ENCODE results near the gene MAP3K4.

Gene MAP3K4

DNA sequence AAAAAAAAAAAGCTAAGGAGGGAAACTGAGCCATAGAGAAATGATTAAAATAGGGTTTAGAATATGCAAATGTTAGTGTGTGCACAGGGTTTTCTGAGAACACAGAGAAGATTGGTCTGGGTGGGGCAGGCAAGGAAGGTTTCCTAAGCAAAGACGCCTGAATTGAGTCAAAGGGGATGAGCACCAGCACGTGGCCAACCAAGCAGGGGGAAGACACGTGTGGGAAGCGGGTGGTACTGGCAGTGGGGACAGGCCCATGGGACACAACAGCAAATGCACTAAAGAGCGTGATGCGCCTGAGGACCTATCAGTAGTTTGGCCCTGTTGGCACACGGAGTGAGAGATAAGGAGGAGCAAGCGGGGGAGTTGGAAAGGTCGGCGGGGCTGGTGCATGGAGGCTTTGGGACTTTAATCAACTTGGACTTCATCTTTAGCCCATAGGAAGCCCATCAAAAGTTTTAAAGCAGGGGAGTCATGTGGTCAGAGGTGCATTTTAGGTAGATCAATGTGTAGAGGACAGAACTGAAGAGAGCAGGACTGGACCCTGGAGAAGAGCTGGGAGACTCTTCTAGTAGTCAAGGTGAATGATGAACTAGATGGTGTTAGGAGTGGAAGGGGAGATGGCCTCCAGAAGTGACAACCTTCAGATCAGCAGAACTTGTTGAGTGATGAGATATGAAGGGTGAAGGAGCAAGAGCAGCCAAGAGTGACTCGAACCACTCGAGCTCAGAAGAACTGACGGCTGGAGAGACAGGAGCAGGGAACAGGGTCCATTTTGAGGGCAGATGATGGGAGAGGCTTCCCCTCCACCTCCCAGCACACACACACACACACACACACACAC is 40.2 kb upstream of the MAP3K4 start:
- no peak for DNase-seq (ENCODE audit: low read depth)
- H3K4me3 ChIP-seq (ENCODE audit: low read depth, low read length): no peak overlapping the region
- TF ChIP-seq, protein P1, sequence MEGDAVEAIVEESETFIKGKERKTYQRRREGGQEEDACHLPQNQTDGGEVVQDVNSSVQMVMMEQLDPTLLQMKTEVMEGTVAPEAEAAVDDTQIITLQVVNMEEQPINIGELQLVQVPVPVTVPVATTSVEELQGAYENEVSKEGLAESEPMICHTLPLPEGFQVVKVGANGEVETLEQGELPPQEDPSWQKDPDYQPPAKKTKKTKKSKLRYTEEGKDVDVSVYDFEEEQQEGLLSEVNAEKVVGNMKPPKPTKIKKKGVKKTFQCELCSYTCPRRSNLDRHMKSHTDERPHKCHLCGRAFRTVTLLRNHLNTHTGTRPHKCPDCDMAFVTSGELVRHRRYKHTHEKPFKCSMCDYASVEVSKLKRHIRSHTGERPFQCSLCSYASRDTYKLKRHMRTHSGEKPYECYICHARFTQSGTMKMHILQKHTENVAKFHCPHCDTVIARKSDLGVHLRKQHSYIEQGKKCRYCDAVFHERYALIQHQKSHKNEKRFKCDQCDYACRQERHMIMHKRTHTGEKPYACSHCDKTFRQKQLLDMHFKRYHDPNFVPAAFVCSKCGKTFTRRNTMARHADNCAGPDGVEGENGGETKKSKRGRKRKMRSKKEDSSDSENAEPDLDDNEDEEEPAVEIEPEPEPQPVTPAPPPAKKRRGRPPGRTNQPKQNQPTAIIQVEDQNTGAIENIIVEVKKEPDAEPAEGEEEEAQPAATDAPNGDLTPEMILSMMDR (IDR thresholded peaks at IDR 0.05; ENCODE audit: insufficient read depth, low read depth, low read length, missing control alignments): no peak

DNA sequence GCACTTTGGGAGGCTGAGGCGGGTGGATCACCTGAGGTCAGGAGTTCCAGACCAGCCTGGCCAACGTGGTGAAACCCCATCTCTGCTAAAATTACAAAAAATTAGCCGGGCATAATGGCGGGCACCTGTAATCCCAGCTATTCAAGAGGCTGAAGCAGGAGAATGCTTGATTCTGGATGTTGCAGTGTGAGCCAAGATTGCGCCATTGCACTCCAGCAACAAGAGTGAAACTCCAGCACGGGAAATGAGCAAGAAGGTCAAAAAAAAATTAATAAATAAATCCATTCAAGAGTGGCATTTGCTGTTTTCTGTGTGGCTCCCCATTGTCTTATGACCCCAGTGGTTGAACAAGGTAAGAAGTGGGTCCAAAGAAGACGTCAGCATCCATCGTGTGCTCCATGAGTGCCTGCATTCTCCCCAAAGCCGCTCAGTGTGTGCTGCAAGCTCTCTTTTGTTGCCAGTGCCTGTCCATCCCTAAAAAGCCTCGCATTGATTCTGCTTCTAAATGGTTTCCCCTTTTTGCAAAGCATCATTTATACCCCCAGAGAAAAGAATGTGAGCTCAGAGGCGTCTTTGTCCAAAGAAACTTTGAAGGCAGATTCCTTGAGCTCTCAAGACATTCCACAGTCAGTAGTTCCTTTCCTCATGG is 38.8 kb upstream of the MAP3K4 start:
- H3K4me3 ChIP-seq (ENCODE audit: low read depth, low read length): no peak overlapping the region
- no peak for DNase-seq (ENCODE audit: low read depth)
- TF ChIP-seq, protein P1 (IDR thresholded peaks at IDR 0.05; ENCODE audit: insufficient read depth, low read depth, low read length, missing control alignments): no peak

DNA sequence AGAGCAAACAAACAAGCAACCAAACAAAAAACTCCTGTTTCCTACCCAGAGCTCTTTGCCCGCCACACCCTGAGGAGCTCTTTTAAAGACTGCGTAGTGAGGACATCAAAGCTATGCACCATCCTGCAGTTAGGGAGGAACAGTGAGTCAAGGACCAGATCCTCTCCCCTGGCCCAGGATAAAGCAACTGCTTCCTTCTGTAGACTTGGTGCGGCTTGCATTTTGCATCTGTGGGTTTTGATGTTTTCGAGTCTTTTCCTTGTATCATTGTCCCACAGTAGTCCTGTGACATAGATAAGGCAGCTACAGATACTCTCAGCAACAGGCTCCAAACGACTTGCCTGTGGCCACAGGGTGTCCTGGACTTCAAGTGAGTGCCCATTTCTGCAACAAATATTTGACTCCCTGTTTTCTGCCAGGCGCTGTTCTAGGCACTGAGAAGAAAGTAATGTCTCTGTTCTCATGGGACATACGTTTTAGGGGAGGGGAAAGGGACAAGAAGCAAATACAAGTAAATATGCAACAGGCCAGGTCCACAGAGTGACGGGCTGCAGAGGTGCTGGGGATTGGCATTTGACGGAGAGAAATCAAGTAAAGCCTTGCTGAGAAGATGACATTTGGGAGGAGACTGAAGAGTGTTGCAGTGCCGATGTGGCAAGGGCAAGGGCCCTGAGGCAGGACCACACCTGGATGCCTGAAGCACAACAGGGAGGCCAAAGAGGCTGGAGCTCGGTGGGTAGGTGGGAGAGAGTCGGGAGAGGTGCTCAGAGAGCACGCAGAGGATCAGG is 35.9 kb upstream of the MAP3K4 start:
- TF ChIP-seq, protein P1 (IDR thresholded peaks at IDR 0.05; ENCODE audit: insufficient read depth, low read depth, low read length, missing control alignments): no peak
- no peak overlapping the region for H3K4me3 ChIP-seq (ENCODE audit: low read depth, low read length)
- DNase-seq (ENCODE audit: low read depth): no peak

DNA sequence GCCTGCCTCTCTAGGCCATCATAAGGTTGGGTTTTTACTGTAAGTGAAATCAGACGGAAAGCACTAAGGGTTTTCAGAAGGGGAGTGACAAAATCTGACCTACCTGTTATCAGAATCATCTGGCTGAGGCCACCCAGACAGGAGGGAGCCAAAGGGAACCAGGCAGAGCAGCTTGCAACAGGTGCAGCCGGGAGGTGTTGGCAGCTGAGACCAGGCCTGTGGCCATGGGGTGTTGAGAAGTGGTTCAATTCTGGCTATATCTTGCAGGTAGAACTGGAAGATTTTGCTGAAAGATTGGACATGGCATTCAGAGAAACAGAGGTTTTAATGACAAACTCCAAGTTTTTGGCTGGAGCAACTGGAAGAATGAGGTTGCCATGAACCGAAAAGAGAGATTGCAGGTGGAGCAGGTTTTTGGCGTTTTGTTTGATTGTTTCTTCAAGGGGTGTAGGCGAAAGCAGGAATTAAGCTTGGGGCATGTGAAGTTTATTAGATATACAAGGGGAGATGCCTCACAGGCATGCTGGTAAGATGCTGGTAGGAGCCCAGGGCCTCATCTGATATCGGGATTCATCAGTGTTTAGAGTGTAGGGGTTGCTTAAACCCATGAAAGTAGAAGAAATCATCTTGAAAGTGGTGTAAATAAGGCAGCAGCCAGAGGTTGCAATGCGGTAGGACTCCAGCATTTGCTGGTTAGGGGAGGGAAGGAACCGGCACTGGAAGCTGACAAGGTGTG is 35.1 kb upstream of the MAP3K4 start:
- DNase-seq (ENCODE audit: low read depth): no peak
- TF ChIP-seq, protein P1 (IDR thresholded peaks at IDR 0.05; ENCODE audit: insufficient read depth, low read depth, low read length, missing control alignments): no peak
- no peak overlapping the region for H3K4me3 ChIP-seq (ENCODE audit: low read depth, low read length)

DNA sequence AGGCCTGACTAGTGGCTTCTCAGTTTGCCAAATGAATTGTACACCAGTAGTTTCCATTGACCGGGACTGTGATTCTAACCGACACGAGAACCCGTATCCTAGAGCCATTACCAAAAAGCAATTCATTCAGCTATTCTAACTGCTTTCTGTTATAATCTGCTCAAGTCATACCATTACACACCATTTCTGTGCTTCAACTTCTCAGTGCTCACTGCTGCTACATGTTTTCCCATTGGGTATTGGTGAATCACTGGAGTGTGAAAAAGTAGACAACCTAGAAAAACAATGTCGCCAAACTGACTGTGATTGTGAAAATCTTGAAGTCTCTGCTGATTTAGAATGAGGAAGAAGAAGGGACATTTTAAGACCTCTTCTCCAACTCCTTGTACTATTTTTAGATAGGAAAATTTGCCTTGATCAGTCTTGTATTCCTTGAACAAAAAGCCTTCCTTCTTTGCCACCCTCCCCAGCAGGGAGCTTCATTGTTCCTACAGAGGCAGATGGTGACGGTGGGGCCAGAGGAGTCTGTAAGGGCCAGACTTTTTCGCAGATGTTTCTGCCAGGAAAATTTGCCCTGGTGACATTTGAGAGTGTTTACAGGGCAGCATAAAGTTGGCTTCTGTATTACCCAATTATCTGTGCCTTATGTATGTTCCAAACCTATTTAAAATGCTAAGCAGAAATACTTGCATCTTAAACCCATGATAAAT is 31.7 kb upstream of the MAP3K4 start:
- TF ChIP-seq, protein P1 (IDR thresholded peaks at IDR 0.05; ENCODE audit: insufficient read depth, low read depth, low read length, missing control alignments): no peak
- no peak for DNase-seq (ENCODE audit: low read depth)
- no peak overlapping the region for H3K4me3 ChIP-seq (ENCODE audit: low read depth, low read length)

DNA sequence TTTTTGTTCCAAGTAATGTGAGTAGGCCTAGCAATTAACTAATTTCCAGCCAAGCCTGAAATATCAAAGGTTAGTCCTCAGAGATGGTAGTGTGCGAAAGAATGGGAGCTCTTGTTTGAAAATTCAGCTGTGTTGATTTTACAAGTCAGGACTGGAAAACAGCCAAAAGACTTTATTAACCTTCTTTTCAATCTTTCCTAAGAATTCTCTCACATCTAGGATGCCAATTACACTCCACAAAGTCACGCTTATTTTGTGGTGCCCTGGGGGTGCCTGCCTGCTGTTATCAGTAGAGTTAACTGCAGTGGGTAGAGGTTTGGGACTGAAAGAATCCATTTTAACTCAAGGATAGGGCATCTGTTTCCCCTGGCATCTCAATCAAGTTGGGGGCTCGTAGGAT is 30.7 kb upstream of the MAP3K4 start:
- TF ChIP-seq, protein P1 (IDR thresholded peaks at IDR 0.05; ENCODE audit: insufficient read depth, low read depth, low read length, missing control alignments): no peak
- no peak overlapping the region for H3K4me3 ChIP-seq (ENCODE audit: low read depth, low read length)
- DNase-seq (ENCODE audit: low read depth): no peak

Measured in GM12865 (cell line).